PC-3 (cell line): ENCODE results near the gene SLC2A13. TPM values are rescaled to one million over a fixed set of nuclear protein-coding genes. Genes with fewer than 3 reads are reported as not detected.
"Not testable (repeated sequence)": the region's sequence is repeated elsewhere in the genome, so short reads cannot be mapped to it uniquely, and the experiment has no call there.

Experiments
- ATAC-seq: fragments of 200-7000 bp; cut with Tn5 transposase; 2 replicates; pipeline ENCODE4 v1.9.1; 2020; ENCODE audit warnings: mild to moderate bottlenecking, moderate library complexity
- BruUV-seq: library from RNA; stranded (reverse); fragments of 400-500 nt; replicated peaks from 2 replicates; lab custom pipeline; 2021; lab: Mats Ljungman, UMichigan
- CTCF ChIA-PET: fragments of 300-600 bp; sonication (Branson Sonifier 250); formaldehyde crosslinking; loops from one replicate; lab custom pipeline; 2022; ENCODE audit warnings: antibody characterized with exemption; lab: Charles Lee
- POLR2A ChIA-PET: fragments of 300-600 bp; sonication (Branson Sonifier 250); formaldehyde crosslinking; loops from one replicate; lab custom pipeline; 2022; ENCODE audit warnings: antibody characterized with exemption; ENCODE audit not compliant: unreplicated experiment; lab: Charles Lee
- DNase-seq: peaks from one replicate; pipeline ENCODE4 v3.0.0-alpha.2; 2015
- H2AFZ ChIP-seq: fragments of 300-600 bp; sonication (generic); 2 replicates; pipeline ENCODE4 v1.6.0; 2016; ENCODE audit warnings: antibody characterized with exemption, low read length
- H3F3A ChIP-seq: fragments of 300-600 bp; sonication (generic); one replicate; pipeline ENCODE4 v1.6.0; 2017; ENCODE audit warnings: antibody characterized with exemption, low read length, control low read depth, mild to moderate bottlenecking; ENCODE audit not compliant: unreplicated experiment
- H3K27ac ChIP-seq: fragments of 300-600 bp; sonication (generic); 2 replicates; pipeline ENCODE4 v1.5.1; 2016; ENCODE audit warnings: mild to moderate bottlenecking, low read length
- H3K27me3 ChIP-seq: fragments of 300-600 bp; sonication (generic); 2 replicates; pipeline ENCODE4 v1.6.1; 2016; ENCODE audit warnings: low read length, mixed read lengths
- H3K36me3 ChIP-seq: fragments of 300-600 bp; sonication (generic); 2 replicates; pipeline ENCODE4 v1.6.1; 2016; ENCODE audit warnings: low read depth, mixed run types, low read length, mixed read lengths
- H3K4me1 ChIP-seq: fragments of 300-600 bp; sonication (generic); 2 replicates; pipeline ENCODE4 v1.5.1; 2016; ENCODE audit warnings: low read length; ENCODE audit not compliant: insufficient read depth
- H3K4me2 ChIP-seq: fragments of 300-600 bp; sonication (generic); 2 replicates; pipeline ENCODE4 v1.6.0; 2016; ENCODE audit warnings: low read length
- H3K4me3 ChIP-seq: fragments of 300-600 bp; sonication (generic); 2 replicates; pipeline ENCODE4 v1.5.1; 2016; ENCODE audit warnings: mild to moderate bottlenecking, low read length, mixed read lengths
- H3K79me2 ChIP-seq: fragments of 300-600 bp; sonication (generic); 2 replicates; pipeline ENCODE4 v1.6.1; 2017; ENCODE audit warnings: low read length, mixed read lengths
- H3K9ac ChIP-seq: fragments of 300-600 bp; sonication (generic); 2 replicates; pipeline ENCODE4 v1.6.0; 2016; ENCODE audit warnings: mild to moderate bottlenecking, low read length
- H3K9me2 ChIP-seq: fragments of 300-600 bp; sonication (generic); replicated peaks from 2 replicates; pipeline ENCODE4 v1.6.1; 2016; ENCODE audit warnings: mixed run types, low read length, mixed read lengths
- H3K9me3 ChIP-seq: fragments of 300-600 bp; sonication (generic); 2 replicates; pipeline ENCODE4 v1.6.1; 2016; ENCODE audit warnings: low read length, mixed read lengths
- H4K20me1 ChIP-seq: fragments of 300-600 bp; sonication (generic); 2 replicates; pipeline ENCODE4 v1.6.1; 2016; ENCODE audit warnings: low read length, mixed read lengths
- CTCF ChIP-seq: fragments of 300-600 bp; sonication (generic); conservative IDR thresholded peaks from 2 replicates; pipeline ENCODE4 v1.5.1; 2017; ENCODE audit warnings: antibody characterized with exemption, low read depth, mild to moderate bottlenecking, low read length
- EZH2 ChIP-seq: fragments of 300-600 bp; sonication (generic); IDR thresholded peaks from one replicate; pipeline ENCODE4 v1.6.1; 2017; ENCODE audit warnings: antibody characterized with exemption, mild to moderate bottlenecking, low read length; ENCODE audit not compliant: unreplicated experiment
- EZH2phosphoT487 ChIP-seq: fragments of 300-600 bp; sonication (generic); IDR thresholded peaks from 2 replicates; pipeline ENCODE4 v1.6.1; 2018; ENCODE audit warnings: mild to moderate bottlenecking, antibody characterized with exemption, low read length, borderline replicate concordance
- intact Hi-C: fragments of 100-400 bp; cut with micrococcal nuclease; formaldehyde crosslinking; loops from 2 replicates; pipeline ENCODE4 v1.9.0; 2023
- total RNA-seq: library from RNA; depleted of rRNA; stranded (reverse); fragments of >200 nt; gene quantifications from 2 replicates; pipeline ENCODE4 v1.2.3, GENCODE V29; 2014

Gene SLC2A13
- total RNA-seq, 1 experiment from 2014 or later, result 3.4 TPM

- Histone ChIP-seq H3F3A (no peaks in the 10 kb centered on the region), H3K9ac (no peak overlapping the region), H3K9me2 (no peaks in the 10 kb centered on the region), H2AFZ (no peak overlapping the region), H3K4me1 (no peaks in the 10 kb centered on the region), H3K79me2 (no peaks in the 10 kb centered on the region), H3K9me3 (no peaks in the 10 kb centered on the region), H3K27ac (no peak overlapping the region), H3K4me3 (no peak overlapping the region), H3K36me3 (no peaks in the 10 kb centered on the region), H4K20me1 (no peaks in the 10 kb centered on the region), H3K4me2 (no peak overlapping the region), H3K27me3 (no peaks in the 10 kb centered on the region)
- CTCF ChIA-PET, result no interaction called here
- intact Hi-C loops, result no loop called here
- POLR2A ChIA-PET, result no interaction called here
- no peak for DNase-seq
- no peak for ATAC-seq
- TF ChIP-seq CTCF (no peak), EZH2phosphoT487 (no peak), EZH2 (no peak)
- no TSS peak for BruUV-seq
These were observed 182.5 kb downstream of the SLC2A13 start for GRCh38 chr12:39923364-39923763.

- H2AFZ ChIP-seq, POLR2A ChIA-PET, H4K20me1 ChIP-seq, ATAC-seq, H3K9me2 ChIP-seq, H3K4me1 ChIP-seq, H3K27ac ChIP-seq, intact Hi-C loops, H3K4me2 ChIP-seq, BruUV-seq, H3K27me3 ChIP-seq, DNase-seq, H3K4me3 ChIP-seq, H3K9ac ChIP-seq, H3K9me3 ChIP-seq, H3K36me3 ChIP-seq, H3F3A ChIP-seq, H3K79me2 ChIP-seq, CTCF ChIA-PET: not testable (repeated sequence)
These were observed 183.3 kb downstream of the SLC2A13 start for GRCh38 chr12:39922598-39922997.

GRCh38 chr12:39920647-39921046 is 185.2 kb downstream of the SLC2A13 start:
- no peaks in the 10 kb centered on the region for H3K9me2 ChIP-seq
- DNase-seq (no peak), ATAC-seq (no peak)
- no peaks in the 10 kb centered on the region for H3K27me3 ChIP-seq
- H3K4me1 ChIP-seq, result no peaks in the 10 kb centered on the region
- no peak overlapping the region for H2AFZ ChIP-seq
- ChIA-PET CTCF (no interaction called here), POLR2A (no interaction called here)
- no peak overlapping the region for H3K4me2 ChIP-seq
- no peak overlapping the region for H3K4me3 ChIP-seq
- H3K27ac ChIP-seq, result no peak overlapping the region
- intact Hi-C loops, result no loop called here
- no peaks in the 10 kb centered on the region for H3K79me2 ChIP-seq
- no peaks in the 10 kb centered on the region for H3K36me3 ChIP-seq
- H3K9ac ChIP-seq, result no peak overlapping the region
- no TSS peak for BruUV-seq
- TF ChIP-seq CTCF (no peak), EZH2 (no peak), EZH2phosphoT487 (no peak)
- H3F3A ChIP-seq, result no peaks in the 10 kb centered on the region
- no peaks in the 10 kb centered on the region for H3K9me3 ChIP-seq
- no peaks in the 10 kb centered on the region for H4K20me1 ChIP-seq
